OCI-LY1 (cell line): ENCODE data around the gene KANK4.

ENCODE experiments used
- H2AFZ ChIP-seq: fragments of 200-600 bp; sonication (generic), shearing (Covaris generic); 2 replicates; pipeline ENCODE4 v1.6.0; 2014; ENCODE audit warnings: antibody characterized with exemption, mild to moderate bottlenecking, low read length
- H3F3A ChIP-seq: fragments of 200-600 bp; sonication (generic), shearing (Covaris generic); 2 replicates; pipeline ENCODE4 v1.6.0; 2014; ENCODE audit warnings: mild to moderate bottlenecking, antibody characterized with exemption, low read length, moderate library complexity; ENCODE audit not compliant: insufficient read depth
- H3K27ac ChIP-seq: fragments of 200-600 bp; sonication (generic); 2 replicates; pipeline ENCODE4 v1.5.1; 2014; ENCODE audit warnings: low read length, mixed run types, mild to moderate bottlenecking, low read depth; ENCODE audit not compliant: poor library complexity, severe bottlenecking
- H3K27me3 ChIP-seq: fragments of 200-600 bp; sonication (generic); 2 replicates; pipeline ENCODE4 v1.6.0; 2014; ENCODE audit warnings: antibody characterized with exemption, mild to moderate bottlenecking, low read length, moderate library complexity; ENCODE audit not compliant: insufficient read depth
- H3K36me3 ChIP-seq: fragments of 200-600 bp; sonication (generic); 2 replicates; pipeline ENCODE4 v1.6.1; 2014; ENCODE audit warnings: mild to moderate bottlenecking, antibody characterized with exemption, low read length, moderate library complexity, mixed read lengths; ENCODE audit not compliant: insufficient read depth
- H3K4me1 ChIP-seq: fragments of 200-600 bp; sonication (generic); 2 replicates; pipeline ENCODE4 v1.5.1; 2014; ENCODE audit warnings: mild to moderate bottlenecking, low read length, moderate library complexity; ENCODE audit not compliant: insufficient read depth, severe bottlenecking
- H3K4me2 ChIP-seq: fragments of 200-600 bp; sonication (generic), shearing (Covaris generic); 2 replicates; pipeline ENCODE4 v1.6.1; 2014; ENCODE audit warnings: low read length
- H3K4me3 ChIP-seq: fragments of 200-600 bp; sonication (generic); 2 replicates; pipeline ENCODE4 v1.5.1; 2014; ENCODE audit warnings: low read length, low read depth, mild to moderate bottlenecking, mixed read lengths; ENCODE audit not compliant: poor library complexity, severe bottlenecking
- H3K79me2 ChIP-seq: fragments of 200-600 bp; shearing (Covaris generic); 2 replicates; pipeline ENCODE4 v1.6.1; 2016; ENCODE audit warnings: mixed run types, low read length, mixed read lengths; ENCODE audit not compliant: insufficient read depth
- H3K9ac ChIP-seq: fragments of 200-600 bp; sonication (generic), shearing (Covaris generic); 2 replicates; pipeline ENCODE4 v1.6.1; 2014; ENCODE audit warnings: mild to moderate bottlenecking, low read length, mixed read lengths
- H3K9me2 ChIP-seq: fragments of 200-600 bp; sonication (generic), shearing (Covaris generic); 2 replicates; pipeline ENCODE4 v1.6.1; 2014; ENCODE audit warnings: low read depth, mild to moderate bottlenecking, low read length, mixed read lengths
- H3K9me3 ChIP-seq: fragments of 200-600 bp; shearing (Covaris generic); 2 replicates; pipeline ENCODE4 v1.6.1; 2014; ENCODE audit warnings: low read length, mixed read lengths
- H4K20me1 ChIP-seq: fragments of 200-600 bp; sonication (generic), shearing (Covaris generic); 2 replicates; pipeline ENCODE4 v1.6.0; 2016; ENCODE audit warnings: mild to moderate bottlenecking, low read length; ENCODE audit not compliant: insufficient read depth
- EZH2 ChIP-seq: fragments of 200-600 bp; sonication (generic), shearing (Covaris generic); IDR thresholded peaks from 2 replicates; pipeline ENCODE4 v1.8.0; 2017; ENCODE audit warnings: borderline replicate concordance, mixed run types, mild to moderate bottlenecking, antibody characterized with exemption, low read length, moderate library complexity, mixed read lengths
- TF ChIP-seq, protein P1 (sequence below): fragments of 200-600 bp; sonication (generic), shearing (Covaris generic); IDR thresholded peaks from 2 replicates; pipeline ENCODE4 v1.5.1; 2017; ENCODE audit warnings: mild to moderate bottlenecking, antibody characterized with exemption, low read length, moderate library complexity, mixed read lengths

KANK4 gene

DNA sequence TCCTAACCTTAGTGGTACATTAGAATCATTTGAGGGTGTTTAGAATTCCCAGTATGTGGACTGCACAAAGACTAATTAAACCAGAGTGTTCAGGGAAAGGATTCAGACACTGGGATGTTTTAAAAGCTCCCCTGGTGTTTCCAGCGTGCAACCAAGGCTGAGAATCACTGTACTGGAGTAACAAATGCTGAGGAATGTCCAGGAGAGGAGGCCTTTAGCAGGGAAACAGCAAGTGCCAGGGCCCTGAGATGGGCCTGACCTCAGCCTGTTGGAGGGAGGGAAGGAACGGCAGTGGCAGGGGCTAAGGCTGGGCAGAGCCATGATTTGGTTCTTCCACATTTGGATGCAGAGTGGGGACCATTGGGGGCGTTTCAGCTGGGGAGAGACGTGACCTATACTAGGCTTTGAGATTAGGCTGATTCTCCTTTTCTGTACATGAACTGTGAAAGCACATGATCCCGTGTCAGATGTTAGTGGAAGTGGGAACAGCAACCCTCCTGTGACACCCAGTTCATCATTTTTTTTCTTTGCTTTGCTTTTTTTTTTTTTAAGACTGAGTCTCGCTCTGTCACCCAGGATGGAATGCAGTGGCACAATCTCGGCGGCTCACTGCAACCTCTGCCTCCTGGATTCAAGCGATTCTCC is 49.3 kb downstream of the KANK4 start:
- TF ChIP-seq EZH2, result no peak
- TF ChIP-seq, protein P1, sequence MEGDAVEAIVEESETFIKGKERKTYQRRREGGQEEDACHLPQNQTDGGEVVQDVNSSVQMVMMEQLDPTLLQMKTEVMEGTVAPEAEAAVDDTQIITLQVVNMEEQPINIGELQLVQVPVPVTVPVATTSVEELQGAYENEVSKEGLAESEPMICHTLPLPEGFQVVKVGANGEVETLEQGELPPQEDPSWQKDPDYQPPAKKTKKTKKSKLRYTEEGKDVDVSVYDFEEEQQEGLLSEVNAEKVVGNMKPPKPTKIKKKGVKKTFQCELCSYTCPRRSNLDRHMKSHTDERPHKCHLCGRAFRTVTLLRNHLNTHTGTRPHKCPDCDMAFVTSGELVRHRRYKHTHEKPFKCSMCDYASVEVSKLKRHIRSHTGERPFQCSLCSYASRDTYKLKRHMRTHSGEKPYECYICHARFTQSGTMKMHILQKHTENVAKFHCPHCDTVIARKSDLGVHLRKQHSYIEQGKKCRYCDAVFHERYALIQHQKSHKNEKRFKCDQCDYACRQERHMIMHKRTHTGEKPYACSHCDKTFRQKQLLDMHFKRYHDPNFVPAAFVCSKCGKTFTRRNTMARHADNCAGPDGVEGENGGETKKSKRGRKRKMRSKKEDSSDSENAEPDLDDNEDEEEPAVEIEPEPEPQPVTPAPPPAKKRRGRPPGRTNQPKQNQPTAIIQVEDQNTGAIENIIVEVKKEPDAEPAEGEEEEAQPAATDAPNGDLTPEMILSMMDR, result no peak
- no peak overlapping the region for H3K4me2 ChIP-seq

DNA sequence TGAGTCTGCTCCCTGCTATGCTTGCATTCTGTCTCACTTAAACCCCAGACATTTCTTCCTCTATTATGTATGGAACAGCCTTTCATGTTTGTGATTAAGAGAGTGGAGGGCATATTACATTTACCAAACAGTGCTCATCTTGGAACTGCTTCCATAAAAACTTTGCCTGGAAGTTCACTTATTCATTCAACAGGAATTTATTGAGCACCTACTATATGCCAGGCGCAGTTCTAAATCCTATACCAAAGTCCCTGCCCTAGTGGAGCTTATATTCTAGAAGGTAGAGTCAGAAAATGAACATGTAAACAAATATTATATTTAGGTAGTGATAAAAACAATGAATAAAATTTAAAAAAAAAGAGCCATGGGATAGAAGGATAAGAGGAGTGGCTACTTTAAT is 49.8 kb downstream of the KANK4 start:
- H3K79me2 ChIP-seq, result no peaks in the 10 kb centered on the region
- no peaks in the 10 kb centered on the region for H3K9me3 ChIP-seq
- H3K9ac ChIP-seq, result no peak overlapping the region
- no peaks in the 10 kb centered on the region for H3K27me3 ChIP-seq
- H3K4me3 ChIP-seq, result no peak overlapping the region
- no peaks in the 10 kb centered on the region for H3F3A ChIP-seq
- no peak for TF ChIP-seq EZH2
- TF ChIP-seq, protein P1, result no peak
- no peak overlapping the region for H3K27ac ChIP-seq
- H3K36me3 ChIP-seq, result no peaks in the 10 kb centered on the region
- no peaks in the 10 kb centered on the region for H3K9me2 ChIP-seq
- H3K4me1 ChIP-seq, result peaks cover 15% of the 10 kb centered on the region
- H4K20me1 ChIP-seq, result no peaks in the 10 kb centered on the region
- H2AFZ ChIP-seq, result no peak overlapping the region
- H3K4me2 ChIP-seq, result no peak overlapping the region

More for the DNA sequence above, 49.3 kb downstream of the KANK4 start:
- H3K9me3 ChIP-seq, result no peaks in the 10 kb centered on the region
- H3K4me1 ChIP-seq, result peaks cover 15% of the 10 kb centered on the region
- no peaks in the 10 kb centered on the region for H3K36me3 ChIP-seq
- no peak overlapping the region for H3K9ac ChIP-seq
- no peak overlapping the region for H3K4me3 ChIP-seq
- no peaks in the 10 kb centered on the region for H3F3A ChIP-seq
- no peaks in the 10 kb centered on the region for H3K9me2 ChIP-seq
- H3K79me2 ChIP-seq, result no peaks in the 10 kb centered on the region
- no peaks in the 10 kb centered on the region for H4K20me1 ChIP-seq
- no peak overlapping the region for H3K27ac ChIP-seq
- H3K27me3 ChIP-seq, result no peaks in the 10 kb centered on the region
- H2AFZ ChIP-seq, result no peak overlapping the region

DNA sequence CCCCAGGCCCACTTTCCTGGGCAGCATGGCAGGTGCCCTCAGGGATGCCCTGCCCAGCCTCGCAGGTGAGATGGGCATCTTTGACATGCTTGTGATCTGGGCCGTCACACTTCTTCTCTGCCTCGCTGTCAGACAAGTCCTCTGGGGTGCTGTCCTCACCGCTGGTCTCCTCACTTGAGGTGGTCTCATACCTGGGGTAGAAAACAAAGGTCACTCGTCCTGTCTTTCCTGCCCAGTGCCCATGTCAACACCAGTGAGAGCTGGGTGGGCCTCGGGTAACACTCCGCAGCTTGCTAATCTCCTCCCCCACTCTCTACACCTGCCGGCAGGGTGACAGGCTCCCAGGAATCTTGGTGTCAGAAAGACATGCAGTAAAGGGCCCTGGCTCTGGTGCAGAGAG is 50.9 kb downstream of the KANK4 start:
- no peak overlapping the region for H2AFZ ChIP-seq
- H3K9me2 ChIP-seq, result no peaks in the 10 kb centered on the region
- no peaks in the 10 kb centered on the region for H3K27me3 ChIP-seq
- no peaks in the 10 kb centered on the region for H3K36me3 ChIP-seq
- H3K9ac ChIP-seq, result no peak overlapping the region
- no peak overlapping the region for H3K27ac ChIP-seq
- H3F3A ChIP-seq, result no peaks in the 10 kb centered on the region
- H3K79me2 ChIP-seq, result no peaks in the 10 kb centered on the region
- peaks cover 15% of the 10 kb centered on the region for H3K4me1 ChIP-seq
- H3K4me3 ChIP-seq, result no peak overlapping the region
- H3K9me3 ChIP-seq, result no peaks in the 10 kb centered on the region
- H4K20me1 ChIP-seq, result no peaks in the 10 kb centered on the region
- no peak overlapping the region for H3K4me2 ChIP-seq
- no peak for TF ChIP-seq EZH2
- TF ChIP-seq, protein P1, result no peak
